Neural cell (in vitro differentiated cells): Measurements from ENCODE around the gene CHAC2.

ENCODE experiments used
- MXI1 ChIP-seq: fragments of 450-650 bp; conservative IDR thresholded peaks from 2 replicates; pipeline ENCODE4 v1.6.1; 2014; ENCODE audit warnings: antibody characterized with exemption, mild to moderate bottlenecking; ENCODE audit not compliant: poor library complexity, severe bottlenecking
- RAD21 ChIP-seq: fragments of 450-650 bp; conservative IDR thresholded peaks from 2 replicates; pipeline ENCODE4 v1.6.1; 2014; ENCODE audit warnings: antibody characterized with exemption, mild to moderate bottlenecking, moderate library complexity
- SMC3 ChIP-seq: fragments of 450-650 bp; conservative IDR thresholded peaks from 2 replicates; pipeline ENCODE4 v1.6.1; 2014; ENCODE audit warnings: antibody characterized with exemption, mild to moderate bottlenecking, moderate library complexity; ENCODE audit not compliant: poor library complexity
- TAF1 ChIP-seq: IDR thresholded peaks from 2 replicates; pipeline ENCODE4 v1.6.1; 2012; ENCODE audit warnings: low read depth
- TF ChIP-seq, protein P1 (sequence below): fragments of 450-650 bp; IDR thresholded peaks from 2 replicates; pipeline ENCODE4 v1.5.1; 2014; ENCODE audit warnings: antibody characterized with exemption, mild to moderate bottlenecking, moderate library complexity; ENCODE audit not compliant: poor library complexity, severe bottlenecking

DNA sequence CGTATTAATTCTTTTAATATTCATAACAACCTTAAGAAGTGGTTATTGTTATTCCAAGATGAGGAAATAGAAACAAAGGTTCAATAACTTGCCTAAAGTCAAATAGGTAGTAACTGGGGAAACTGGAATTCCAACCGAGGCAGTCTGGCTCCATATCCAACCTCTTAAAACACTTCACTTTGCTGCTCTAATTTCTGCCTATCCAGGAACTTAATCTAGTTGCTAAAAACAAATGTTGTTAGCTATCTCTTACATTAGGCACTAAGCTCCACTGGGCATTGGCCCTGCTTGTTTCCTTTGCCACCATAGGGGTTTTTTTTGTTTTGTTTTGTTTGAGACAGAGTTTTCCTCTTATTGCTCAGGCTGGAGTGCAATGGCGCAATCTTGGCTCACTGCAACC is 44.0 kb downstream of the CHAC2 start:
- TF ChIP-seq, protein P1, sequence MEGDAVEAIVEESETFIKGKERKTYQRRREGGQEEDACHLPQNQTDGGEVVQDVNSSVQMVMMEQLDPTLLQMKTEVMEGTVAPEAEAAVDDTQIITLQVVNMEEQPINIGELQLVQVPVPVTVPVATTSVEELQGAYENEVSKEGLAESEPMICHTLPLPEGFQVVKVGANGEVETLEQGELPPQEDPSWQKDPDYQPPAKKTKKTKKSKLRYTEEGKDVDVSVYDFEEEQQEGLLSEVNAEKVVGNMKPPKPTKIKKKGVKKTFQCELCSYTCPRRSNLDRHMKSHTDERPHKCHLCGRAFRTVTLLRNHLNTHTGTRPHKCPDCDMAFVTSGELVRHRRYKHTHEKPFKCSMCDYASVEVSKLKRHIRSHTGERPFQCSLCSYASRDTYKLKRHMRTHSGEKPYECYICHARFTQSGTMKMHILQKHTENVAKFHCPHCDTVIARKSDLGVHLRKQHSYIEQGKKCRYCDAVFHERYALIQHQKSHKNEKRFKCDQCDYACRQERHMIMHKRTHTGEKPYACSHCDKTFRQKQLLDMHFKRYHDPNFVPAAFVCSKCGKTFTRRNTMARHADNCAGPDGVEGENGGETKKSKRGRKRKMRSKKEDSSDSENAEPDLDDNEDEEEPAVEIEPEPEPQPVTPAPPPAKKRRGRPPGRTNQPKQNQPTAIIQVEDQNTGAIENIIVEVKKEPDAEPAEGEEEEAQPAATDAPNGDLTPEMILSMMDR = no peak
- TF ChIP-seq RAD21 = no peak
- no peak for TF ChIP-seq MXI1
- TF ChIP-seq TAF1 = no peak
- no peak for TF ChIP-seq SMC3
